Stimulated activated CD4-positive, alpha-beta T cell treated with anti-CD3 and anti-CD28 coated beads, Interleukin-12 subunit alpha, Interleukin-12 subunit beta, amount 100 ng/mL, for 24 hours (primary cell): ENCODE data around the gene FBXL7.

Source experiments
- DNase-seq, 2 experiments: peaks; one replicate each; pipeline ENCODE4 v3.0.0-alpha.2; 2020; ENCODE audit warnings: low read depth in 2 of 2

The FBXL7 gene

GRCh38 chr5:15577831-15578230 lies 77.9 kb downstream of the FBXL7 start:
- DNase-seq = no peak

- DNase-seq = no peak
Measured at GRCh38 chr5:15579193-15579990, 79.4 kb downstream of the FBXL7 start.

- no peak for DNase-seq
Measured at GRCh38 chr5:15584528-15584927, 84.5 kb downstream of the FBXL7 start.

- no peak for DNase-seq
Measured at GRCh38 chr5:15585128-15585527, 85.1 kb downstream of the FBXL7 start.

GRCh38 chr5:15585841-15586591 lies 86.0 kb downstream of the FBXL7 start:
- DNase-seq = no peak

- no peak for DNase-seq
Measured at GRCh38 chr5:15587916-15588315, 87.9 kb downstream of the FBXL7 start.

- DNase-seq = no peak
Measured at GRCh38 chr5:15592728-15593127, 92.7 kb downstream of the FBXL7 start.

GRCh38 chr5:15594977-15595568 lies 95.1 kb downstream of the FBXL7 start:
- no peak for DNase-seq

GRCh38 chr5:15595929-15596328 lies 95.9 kb downstream of the FBXL7 start:
- no peak for DNase-seq

GRCh38 chr5:15596936-15597335 lies 97.0 kb downstream of the FBXL7 start:
- no peak for DNase-seq

GRCh38 chr5:15597804-15598203 lies 97.8 kb downstream of the FBXL7 start:
- DNase-seq = no peak

GRCh38 chr5:15598294-15598902 lies 98.4 kb downstream of the FBXL7 start:
- no peak for DNase-seq

GRCh38 chr5:15600035-15600434 lies 100.1 kb downstream of the FBXL7 start:
- no peak for DNase-seq

- DNase-seq = no peak
Measured at GRCh38 chr5:15601274-15601673, 101.3 kb downstream of the FBXL7 start.

- no peak for DNase-seq
Measured at GRCh38 chr5:15601853-15602252, 101.9 kb downstream of the FBXL7 start.

- no peak for DNase-seq
Measured at GRCh38 chr5:15604986-15605385, 105.0 kb downstream of the FBXL7 start.

- no peak for DNase-seq
Measured at GRCh38 chr5:15606197-15606596, 106.2 kb downstream of the FBXL7 start.

GRCh38 chr5:15607076-15607475 lies 107.1 kb downstream of the FBXL7 start:
- no peak for DNase-seq

GRCh38 chr5:15609076-15609725 lies 109.2 kb downstream of the FBXL7 start:
- DNase-seq = no peak

- no peak for DNase-seq
Measured at GRCh38 chr5:15610216-15610615, 110.2 kb downstream of the FBXL7 start.

- no peak for DNase-seq
Measured at GRCh38 chr5:15611008-15611407, 111.0 kb downstream of the FBXL7 start.
